Activated CD8-positive, alpha-beta memory T cell treated with anti-CD3 and anti-CD28 coated beads for 36 hours (primary cell): ENCODE results near the gene LARP6. TPM values are rescaled to one million over a fixed set of nuclear protein-coding genes. Genes with fewer than 3 reads are reported as not detected.
"Not testable (repeated sequence)": the region's sequence is repeated elsewhere in the genome, so short reads cannot be mapped to it uniquely, and the experiment has no call there.

ENCODE experiments used
- CTCF ChIA-PET: fragments of 350-600 bp; sonication (Branson Sonifier 250); formaldehyde crosslinking; loops from one replicate; lab custom pipeline; 2021; ENCODE audit warnings: antibody characterized with exemption; lab: Charles Lee
- POLR2A ChIA-PET: fragments of 350-600 bp; sonication (Branson Sonifier 250); formaldehyde crosslinking; loops from one replicate; lab custom pipeline; 2021; ENCODE audit warnings: antibody characterized with exemption; lab: Charles Lee
- total RNA-seq, 2 experiments: library from RNA; stranded (reverse); gene quantifications; one replicate each; pipeline ENCODE4 v1.2.3, GENCODE V29; 2021

Gene LARP6
- total RNA-seq, 2 experiments from 2014 or later: 0.15 TPM; not detected in 1

- CTCF ChIA-PET: no interaction called here
- POLR2A ChIA-PET: no interaction called here
Measured at GRCh38 chr15:70833861-70834765, 19.8 kb downstream of the LARP6 start.

GRCh38 chr15:70833422-70833821 is 20.5 kb downstream of the LARP6 start:
- CTCF ChIA-PET: no interaction called here
- POLR2A ChIA-PET: no interaction called here

GRCh38 chr15:70832176-70832575 is 21.8 kb downstream of the LARP6 start:
- ChIA-PET POLR2A (no interaction called here), CTCF (no interaction called here)

- POLR2A ChIA-PET: interaction anchor here (0.6 kb wide), 1 partner anchor 10 kb away, joined by 3 read pairs; no protein-coding TSS in a partner anchor
- CTCF ChIA-PET: no interaction called here
Measured at GRCh38 chr15:70831094-70831911, 22.7 kb downstream of the LARP6 start.

- ChIA-PET POLR2A (interaction anchor here (0.6 kb wide), 1 partner anchor 10 kb away, joined by 3 read pairs; no protein-coding TSS in a partner anchor), CTCF (no interaction called here)
Measured at GRCh38 chr15:70830615-70831014, 23.3 kb downstream of the LARP6 start.

GRCh38 chr15:70829371-70830166 is 24.4 kb downstream of the LARP6 start:
- ChIA-PET CTCF (no interaction called here), POLR2A (no interaction called here)

- ChIA-PET POLR2A (no interaction called here), CTCF (no interaction called here)
Measured at GRCh38 chr15:70827721-70828120, 26.2 kb downstream of the LARP6 start.

- CTCF ChIA-PET: no interaction called here
- POLR2A ChIA-PET: no interaction called here
Measured at GRCh38 chr15:70826634-70827033, 27.3 kb downstream of the LARP6 start.

- CTCF ChIA-PET: no interaction called here
- POLR2A ChIA-PET: no interaction called here
Measured at GRCh38 chr15:70825841-70826240, 28.1 kb downstream of the LARP6 start.

- CTCF ChIA-PET: no interaction called here
- POLR2A ChIA-PET: no interaction called here
Measured at GRCh38 chr15:70823196-70823595, 30.8 kb downstream of the LARP6 start.

GRCh38 chr15:70820214-70820613 is 33.7 kb downstream of the LARP6 start:
- CTCF ChIA-PET: no interaction called here
- POLR2A ChIA-PET: no interaction called here

- ChIA-PET CTCF (interaction anchor here (0.6 kb wide), 1 partner anchor 129 kb away, joined by 4 read pairs; no protein-coding TSS in a partner anchor), POLR2A (no interaction called here)
Measured at GRCh38 chr15:70818580-70818979, 35.4 kb downstream of the LARP6 start.

GRCh38 chr15:70817266-70817665 is 36.7 kb downstream of the LARP6 start:
- POLR2A ChIA-PET: no interaction called here
- CTCF ChIA-PET: no interaction called here

GRCh38 chr15:70815604-70816003 is 38.4 kb downstream of the LARP6 start:
- ChIA-PET CTCF (no interaction called here), POLR2A (no interaction called here)

- POLR2A ChIA-PET, CTCF ChIA-PET: not testable (repeated sequence)
Measured at GRCh38 chr15:70815011-70815410, 38.9 kb downstream of the LARP6 start.

- ChIA-PET CTCF (no interaction called here), POLR2A (no interaction called here)
Measured at GRCh38 chr15:70812827-70813364, 41.1 kb downstream of the LARP6 start.

GRCh38 chr15:70810916-70811578 is 42.9 kb downstream of the LARP6 start:
- POLR2A ChIA-PET: no interaction called here

GRCh38 chr15:70806992-70807712 is 46.8 kb downstream of the LARP6 start:
- POLR2A ChIA-PET: no interaction called here
- CTCF ChIA-PET: no interaction called here

More at GRCh38 chr15:70810916-70811578, 42.9 kb downstream of the LARP6 start:
- CTCF ChIA-PET: interaction anchor here (0.7 to 1.4 kb wide), 4 partner anchors 14 to 680 kb away, joined by 3 to 7 read pairs (median 4); no protein-coding TSS in a partner anchor
